GM12872 (cell line): ENCODE data around the gene DYRK4.
A peak's percentile ranks its signal among the peaks of the same experiment; 100 is the strongest.

Source experiments
- CTCF ChIP-seq: IDR thresholded peaks from 3 replicates; pipeline ENCODE4 v1.5.1; 2011; ENCODE audit warnings: low read depth, mild to moderate bottlenecking, low read length, moderate library complexity; ENCODE audit not compliant: insufficient read depth

Gene DYRK4

GRCh38 chr12:4562034-4562657, at the start of gene DYRK4:
Gene DYRK4 (plus strand): TSS chr12:4562208. CDS start chr12:4562246, 38 bp downstream.
- TF ChIP-seq CTCF, result no peak

- no peak for TF ChIP-seq CTCF
These were observed 43.8 kb upstream of the DYRK4 start for GRCh38 chr12:4518106-4518728.

- peak; percentile 14; the same call in 1 of the 3 replicates for TF ChIP-seq CTCF
These were observed 35.0 kb upstream of the DYRK4 start for GRCh38 chr12:4526923-4527546.

GRCh38 chr12:4530160-4530559, 31.8 kb upstream of the DYRK4 start:
- TF ChIP-seq CTCF, result no peak

GRCh38 chr12:4530982-4531586, 30.9 kb upstream of the DYRK4 start:
- no peak for TF ChIP-seq CTCF

- TF ChIP-seq CTCF, result no peak
These were observed 26.9 kb upstream of the DYRK4 start for GRCh38 chr12:4535092-4535491.

- TF ChIP-seq CTCF, result no peak
These were observed 26.1 kb upstream of the DYRK4 start for GRCh38 chr12:4535871-4536270.
